Measurements from ENCODE around the gene SUCO. TPM values are rescaled to one million over a fixed set of nuclear protein-coding genes. Genes with fewer than 3 reads are reported as not detected.
A peak's percentile ranks its signal among the peaks of the same experiment; 100 is the strongest.
"Not testable (repeated sequence)": the region's sequence is repeated elsewhere in the genome, so short reads cannot be mapped to it uniquely, and the experiment has no call there.

The SUCO gene
- total RNA-seq, 1 donor from 2014 or later: 32.7 TPM

DNA sequence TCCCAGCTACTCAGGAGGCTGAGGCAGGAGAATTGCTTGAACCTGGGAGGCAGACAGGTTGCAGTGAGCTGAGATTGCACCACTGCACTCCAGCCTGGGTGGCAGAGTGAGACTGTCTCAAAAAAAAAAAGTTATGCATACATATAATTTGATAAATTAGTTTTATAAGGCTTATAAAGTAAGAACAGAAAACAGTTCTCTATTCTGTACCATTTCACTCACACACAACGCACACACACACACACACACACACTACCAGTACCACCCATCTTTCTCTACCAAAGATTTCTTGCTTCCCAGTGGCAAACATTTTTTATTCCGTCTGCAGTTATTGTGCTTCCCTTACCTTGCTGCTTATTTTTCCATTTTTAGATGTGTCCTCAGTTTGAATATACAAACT is 79.5 kb downstream of the SUCO start:
- DNase-seq: no peak

DNA sequence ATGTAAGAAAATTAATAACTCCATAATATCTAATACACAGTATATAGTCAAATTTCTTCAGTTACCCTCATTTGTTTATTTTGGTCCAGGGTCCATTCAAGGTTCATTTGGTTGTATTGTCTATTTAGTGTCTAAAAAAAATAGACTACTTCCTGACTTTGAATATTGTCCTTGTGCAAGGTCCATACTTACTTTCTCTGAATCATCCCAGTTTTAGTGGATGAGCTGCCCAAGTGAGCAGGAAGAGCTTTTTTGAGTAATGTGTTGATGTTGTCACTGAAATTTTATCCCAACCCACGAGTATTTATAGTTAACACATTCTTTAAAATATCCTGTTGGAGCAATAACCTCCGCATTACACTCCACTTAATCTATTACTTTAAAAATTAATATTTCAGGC is 80.3 kb downstream of the SUCO start:
- peak; percentile 8 for DNase-seq

GRCh38 chr1:172616195-172616594 is 83.2 kb downstream of the SUCO start:
- no peak for DNase-seq

GRCh38 chr1:172616636-172617035 is 83.7 kb downstream of the SUCO start:
- no peak for DNase-seq

- not testable (repeated sequence) for DNase-seq
Measured at GRCh38 chr1:172620603-172621002, 87.7 kb downstream of the SUCO start.

DNA sequence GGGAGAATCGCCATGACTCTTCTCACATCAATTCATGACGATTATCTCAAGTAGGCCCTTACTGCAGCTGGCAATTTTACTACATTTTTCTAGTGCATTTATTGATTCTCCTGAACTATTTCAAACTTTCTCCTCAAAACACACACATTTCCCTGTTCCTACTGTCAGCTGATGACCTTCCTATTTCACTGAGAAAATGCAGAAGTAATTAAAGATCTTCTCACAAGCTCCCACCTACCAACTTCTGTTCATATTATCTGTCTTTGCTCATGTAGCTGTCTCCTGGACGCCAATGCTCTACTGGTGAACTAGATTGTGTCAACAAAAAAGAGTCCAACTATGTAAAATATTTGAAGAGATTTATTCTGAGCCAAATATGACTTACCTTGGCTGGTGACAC is 89.6 kb downstream of the SUCO start:
- no peak for DNase-seq

DNA sequence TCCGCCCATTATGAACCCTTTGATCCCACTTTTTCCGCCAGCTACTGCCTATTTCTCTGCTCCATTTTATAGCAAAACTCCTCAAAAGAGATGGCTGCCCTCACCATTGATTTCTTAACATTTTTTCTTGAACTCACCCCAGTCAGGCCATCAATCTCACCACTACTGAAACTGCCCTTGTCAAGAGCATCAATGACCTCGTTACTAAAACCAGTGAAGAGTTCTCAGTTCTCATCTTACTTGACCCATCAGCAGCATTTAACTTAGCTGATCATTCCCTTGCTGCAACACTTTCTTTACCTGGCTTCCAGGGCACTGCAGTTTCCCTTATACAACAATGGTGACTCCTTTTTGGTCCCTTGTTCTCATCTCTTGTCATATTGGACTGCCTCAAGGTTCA is 90.8 kb downstream of the SUCO start:
- DNase-seq: no peak

DNA sequence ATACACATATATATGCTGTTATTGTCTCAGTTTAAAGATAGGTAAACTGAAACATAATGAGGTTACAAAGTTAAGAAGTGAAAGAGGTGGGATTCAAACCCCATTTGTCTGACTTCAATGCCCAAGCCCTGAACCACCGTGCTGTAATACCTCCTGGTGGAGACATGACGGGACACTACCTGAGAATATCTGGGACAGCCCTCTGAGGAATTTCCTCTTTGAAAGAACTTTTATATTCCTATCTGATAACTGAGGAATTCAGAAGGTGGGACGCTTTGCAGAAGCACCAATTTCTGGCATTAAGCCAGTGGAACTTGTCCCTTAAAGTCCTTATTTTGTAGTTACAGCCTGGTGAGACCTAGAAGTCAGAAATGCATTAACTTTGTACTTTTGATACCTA is 93.9 kb downstream of the SUCO start:
- DNase-seq: no peak

GRCh38 chr1:172627702-172628101 is 94.8 kb downstream of the SUCO start:
- no peak for DNase-seq

- DNase-seq: no peak
Measured at GRCh38 chr1:172628401-172628800, 95.5 kb downstream of the SUCO start.

- DNase-seq: no peak
Measured at GRCh38 chr1:172629170-172629569, 96.2 kb downstream of the SUCO start.

GRCh38 chr1:172629638-172630037 is 96.7 kb downstream of the SUCO start:
- no peak for DNase-seq

- DNase-seq: no peak
Measured at GRCh38 chr1:172630056-172630818, 97.3 kb downstream of the SUCO start.

GRCh38 chr1:172630868-172631267 is 97.9 kb downstream of the SUCO start:
- DNase-seq: no peak

DNA sequence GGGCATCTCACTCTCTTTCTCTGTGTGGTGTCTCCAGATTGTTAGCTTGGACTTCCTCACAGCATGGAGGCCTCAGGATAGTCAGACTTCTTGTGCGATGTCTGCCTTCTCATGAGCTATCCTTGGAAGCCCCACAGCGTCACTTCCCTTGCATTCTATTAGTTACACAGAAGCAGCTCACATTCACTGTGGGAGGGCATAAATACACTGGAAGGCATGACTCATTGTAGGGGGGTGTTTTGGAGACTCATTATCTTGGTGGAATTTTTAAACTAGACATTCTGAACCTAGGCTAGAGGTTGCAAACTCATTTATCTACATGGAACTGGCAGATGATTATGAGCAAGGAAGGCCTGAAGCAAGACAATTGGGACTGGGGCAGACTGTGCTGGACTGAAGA is 104.6 kb downstream of the SUCO start:
- DNase-seq: peak; percentile 12

- no peak for DNase-seq
Measured at GRCh38 chr1:172638249-172638648, 105.3 kb downstream of the SUCO start.

- DNase-seq: no peak
Measured at GRCh38 chr1:172638885-172639831, 106.2 kb downstream of the SUCO start.

GRCh38 chr1:172640111-172640510 is 107.2 kb downstream of the SUCO start:
- DNase-seq: no peak

- no peak for DNase-seq
Measured at GRCh38 chr1:172641492-172641891, 108.5 kb downstream of the SUCO start.

GRCh38 chr1:172642970-172643369 is 110.0 kb downstream of the SUCO start:
- DNase-seq: peak; percentile 59

DNA sequence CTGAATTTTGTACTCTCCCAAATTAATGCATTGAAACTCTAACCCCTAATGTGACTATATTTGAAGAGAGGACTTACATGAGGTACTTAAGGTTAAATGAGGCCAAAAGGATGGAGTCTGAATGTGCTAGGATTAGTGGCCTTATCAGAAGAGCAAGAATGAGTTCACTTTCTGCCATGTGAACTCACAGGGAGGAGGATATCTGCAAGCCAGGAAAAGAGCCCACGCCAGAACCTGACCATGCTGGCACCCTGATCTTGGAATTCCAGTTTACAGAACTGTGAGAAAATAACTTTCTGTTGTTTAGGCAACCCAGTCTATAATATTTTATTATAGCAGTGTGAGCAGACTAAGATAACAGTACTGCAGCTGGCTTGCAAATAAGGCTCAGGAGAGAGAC is 113.7 kb downstream of the SUCO start:
- no peak for DNase-seq

- no peak for DNase-seq
Measured at GRCh38 chr1:172647110-172647564, 114.2 kb downstream of the SUCO start.

- no peak for DNase-seq
Measured at GRCh38 chr1:172647987-172648386, 115.0 kb downstream of the SUCO start.
